Right kidney (tissue), 1 donor: ENCODE data around the gene PARVG.

Experiments
- DNase-seq: peaks from one replicate; pipeline ENCODE4 v3.0.0-alpha.2; 2016

Gene PARVG

DNA sequence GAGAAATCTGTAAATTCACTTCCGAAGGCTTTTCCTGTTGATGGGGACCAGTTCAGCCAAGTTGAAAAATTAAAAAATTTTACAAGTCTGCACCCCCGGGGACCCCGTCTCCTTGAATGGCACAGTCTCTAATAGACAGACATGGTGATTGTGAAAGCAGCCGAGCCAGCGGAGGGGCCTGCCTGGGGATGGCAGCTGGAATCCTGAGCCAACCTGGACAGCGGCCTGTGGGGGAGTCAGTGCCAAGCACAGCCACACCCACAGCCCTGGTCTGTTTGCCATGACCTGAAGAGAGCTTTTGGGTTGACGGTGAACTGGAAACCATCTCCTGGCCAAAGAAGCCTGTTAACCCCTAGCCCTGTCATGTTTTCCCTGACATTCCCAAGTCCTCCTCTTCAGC, 64.7 kb downstream of the PARVG start:
- no peak for DNase-seq

DNA sequence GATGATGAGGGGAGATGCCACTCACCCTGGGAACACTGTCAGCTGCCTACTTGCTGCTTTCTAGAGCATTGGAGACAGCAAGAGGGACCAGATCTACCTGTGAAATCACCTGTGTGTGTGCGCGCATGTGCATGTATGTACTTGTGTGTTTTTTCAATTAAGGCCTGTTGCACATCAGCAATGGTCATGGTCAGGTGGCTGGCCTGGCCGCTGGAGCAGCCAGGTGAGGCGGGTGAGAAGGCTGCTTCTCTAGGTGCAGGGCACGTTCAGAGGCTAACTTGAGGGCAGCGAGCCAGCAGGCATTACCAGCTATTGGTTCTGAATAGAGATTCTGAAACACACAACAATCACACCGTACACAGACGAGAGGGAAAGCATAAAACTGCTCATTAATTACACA, 65.1 kb downstream of the PARVG start:
- no peak for DNase-seq

- DNase-seq: no peak
Observed at GRCh38 chr22:44246615-44247326, 66.0 kb downstream of the PARVG start.

GRCh38 chr22:44247346-44247745, 66.6 kb downstream of the PARVG start:
- DNase-seq: no peak

GRCh38 chr22:44247923-44248892, 67.5 kb downstream of the PARVG start:
- no peak for DNase-seq

- no peak for DNase-seq
Observed at GRCh38 chr22:44248926-44249325, 68.2 kb downstream of the PARVG start.

DNA sequence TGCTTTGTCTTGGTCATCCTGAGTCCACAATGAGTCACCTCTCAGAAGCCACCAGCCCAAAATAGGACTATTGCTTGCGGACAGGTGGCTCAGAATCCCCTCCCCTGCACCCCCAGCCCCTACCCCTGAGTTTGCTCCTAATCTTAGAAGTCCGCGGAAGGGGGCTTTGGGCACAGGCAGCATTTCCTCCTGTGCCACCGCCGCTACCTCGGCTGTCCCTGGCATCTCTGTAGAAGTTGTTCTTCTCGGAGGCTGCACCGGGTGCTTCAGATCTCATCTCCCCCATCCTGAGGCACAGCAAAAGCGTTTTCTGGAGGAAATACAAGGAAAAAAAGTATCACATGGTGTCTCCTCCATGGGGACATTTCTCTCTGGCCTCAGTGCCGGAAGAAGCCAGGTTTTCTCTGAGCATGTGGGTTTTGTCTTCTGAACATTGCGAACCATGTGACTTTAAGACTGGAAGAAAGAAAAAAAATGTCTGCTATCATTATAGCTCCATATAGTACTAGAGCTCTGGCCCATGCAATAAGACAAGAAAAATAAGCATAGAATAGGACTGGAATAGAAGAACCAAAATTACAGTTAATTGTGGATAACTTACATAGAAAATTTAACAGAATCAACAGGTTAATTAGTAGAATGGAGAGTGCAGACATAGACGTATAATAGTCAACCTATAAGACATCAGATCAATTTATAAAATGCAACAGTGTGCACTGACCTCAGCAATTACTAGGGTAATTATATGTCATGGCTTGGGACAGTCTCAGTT, 68.8 kb downstream of the PARVG start:
- no peak for DNase-seq

DNA sequence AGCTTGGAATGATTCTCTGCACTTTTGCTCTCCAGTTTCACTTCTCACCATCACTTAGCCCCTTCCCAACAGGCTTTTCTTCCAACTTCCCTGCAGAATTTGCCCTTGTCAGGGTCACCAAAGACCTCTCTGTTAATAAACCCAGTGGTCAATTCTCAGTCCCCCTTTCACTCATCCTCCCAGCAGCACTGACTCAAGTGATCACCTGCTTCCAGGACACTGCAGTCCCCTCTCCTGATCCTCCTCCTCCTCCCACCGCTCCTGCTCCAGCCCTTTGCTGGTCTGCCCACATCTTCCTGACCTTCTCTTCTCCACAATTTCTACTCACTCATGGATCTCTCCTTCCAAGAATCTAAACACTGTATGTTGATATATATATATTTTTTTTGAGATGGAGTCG, 74.1 kb downstream of the PARVG start:
- no peak for DNase-seq

DNA sequence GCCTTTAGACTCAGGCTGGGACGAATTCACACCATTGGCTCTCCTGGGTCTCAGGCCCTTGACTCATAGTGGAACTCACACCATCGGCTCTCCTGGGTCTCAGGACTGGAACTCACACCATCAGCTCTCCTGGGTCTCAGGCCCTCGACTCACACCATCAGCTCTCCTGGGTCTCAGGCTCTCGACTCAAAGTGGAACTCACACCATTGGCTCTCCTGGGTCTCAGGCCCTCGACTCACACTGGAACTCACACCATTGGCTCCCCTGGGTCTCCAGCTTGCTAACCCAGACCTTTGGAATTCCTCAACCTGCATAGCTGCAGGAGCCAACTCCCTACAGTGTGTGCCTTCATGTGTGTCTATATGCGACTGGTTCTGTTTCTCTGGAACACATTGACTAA, 75.4 kb downstream of the PARVG start:
- no peak for DNase-seq

DNA sequence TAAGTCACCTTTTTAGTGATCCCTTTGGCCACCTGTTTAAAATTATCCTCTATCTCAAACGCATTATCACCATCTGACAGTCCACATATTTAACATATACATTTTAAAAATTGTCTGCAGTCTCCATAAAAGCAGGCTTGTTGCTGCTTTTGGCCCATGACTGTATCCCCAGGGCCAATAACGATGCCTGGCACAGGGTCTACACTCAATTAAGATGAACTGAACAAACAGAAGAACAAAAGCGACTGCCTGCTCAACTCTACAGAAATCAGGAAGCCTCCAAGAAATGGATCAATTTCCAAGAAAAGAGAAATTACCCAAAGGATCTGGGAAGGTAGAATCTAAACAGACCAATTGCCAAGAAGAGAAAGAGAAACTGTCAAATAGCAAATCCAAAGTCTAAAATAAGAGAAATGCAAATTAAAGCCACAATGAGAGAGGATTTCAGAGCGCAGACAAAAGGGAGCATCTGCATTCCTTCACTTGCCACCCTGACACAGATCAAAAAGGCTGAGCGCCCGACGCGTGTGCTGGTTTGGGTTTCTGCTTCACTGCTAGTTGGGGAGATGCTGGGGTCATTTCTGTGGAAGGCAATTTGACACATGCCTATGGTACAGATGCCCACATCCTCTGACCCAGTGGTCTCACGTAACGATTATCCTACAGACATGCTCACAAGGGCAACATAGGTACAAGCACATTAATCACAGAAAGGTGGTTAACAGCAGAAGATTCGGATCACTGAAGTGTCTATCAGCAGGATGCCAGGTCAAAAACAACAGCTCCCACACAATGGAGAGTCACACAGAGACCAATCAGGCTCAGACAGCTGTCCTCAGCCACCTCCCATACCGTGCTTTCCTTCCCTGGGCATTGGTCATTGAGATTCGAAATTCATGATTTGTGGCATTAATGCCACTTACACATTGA, 76.1 kb downstream of the PARVG start:
- no peak for DNase-seq
